OCI-LY1 (cell line): ENCODE results near the gene CENPT.

Source experiments
- H2AFZ ChIP-seq: fragments of 200-600 bp; sonication (generic), shearing (Covaris generic); 2 replicates; pipeline ENCODE4 v1.6.0; 2014; ENCODE audit warnings: antibody characterized with exemption, mild to moderate bottlenecking, low read length
- H3F3A ChIP-seq: fragments of 200-600 bp; sonication (generic), shearing (Covaris generic); 2 replicates; pipeline ENCODE4 v1.6.0; 2014; ENCODE audit warnings: mild to moderate bottlenecking, antibody characterized with exemption, low read length, moderate library complexity; ENCODE audit not compliant: insufficient read depth
- H3K27ac ChIP-seq: fragments of 200-600 bp; sonication (generic); 2 replicates; pipeline ENCODE4 v1.5.1; 2014; ENCODE audit warnings: low read length, mixed run types, mild to moderate bottlenecking, low read depth; ENCODE audit not compliant: poor library complexity, severe bottlenecking
- H3K27me3 ChIP-seq: fragments of 200-600 bp; sonication (generic); 2 replicates; pipeline ENCODE4 v1.6.0; 2014; ENCODE audit warnings: antibody characterized with exemption, mild to moderate bottlenecking, low read length, moderate library complexity; ENCODE audit not compliant: insufficient read depth
- H3K36me3 ChIP-seq: fragments of 200-600 bp; sonication (generic); 2 replicates; pipeline ENCODE4 v1.6.1; 2014; ENCODE audit warnings: mild to moderate bottlenecking, antibody characterized with exemption, low read length, moderate library complexity, mixed read lengths; ENCODE audit not compliant: insufficient read depth
- H3K4me1 ChIP-seq: fragments of 200-600 bp; sonication (generic); 2 replicates; pipeline ENCODE4 v1.5.1; 2014; ENCODE audit warnings: mild to moderate bottlenecking, low read length, moderate library complexity; ENCODE audit not compliant: insufficient read depth, severe bottlenecking
- H3K4me2 ChIP-seq: fragments of 200-600 bp; sonication (generic), shearing (Covaris generic); 2 replicates; pipeline ENCODE4 v1.6.1; 2014; ENCODE audit warnings: low read length
- H3K4me3 ChIP-seq: fragments of 200-600 bp; sonication (generic); 2 replicates; pipeline ENCODE4 v1.5.1; 2014; ENCODE audit warnings: low read length, low read depth, mild to moderate bottlenecking, mixed read lengths; ENCODE audit not compliant: poor library complexity, severe bottlenecking
- H3K79me2 ChIP-seq: fragments of 200-600 bp; shearing (Covaris generic); 2 replicates; pipeline ENCODE4 v1.6.1; 2016; ENCODE audit warnings: mixed run types, low read length, mixed read lengths; ENCODE audit not compliant: insufficient read depth
- H3K9ac ChIP-seq: fragments of 200-600 bp; sonication (generic), shearing (Covaris generic); 2 replicates; pipeline ENCODE4 v1.6.1; 2014; ENCODE audit warnings: mild to moderate bottlenecking, low read length, mixed read lengths
- H3K9me2 ChIP-seq: fragments of 200-600 bp; sonication (generic), shearing (Covaris generic); 2 replicates; pipeline ENCODE4 v1.6.1; 2014; ENCODE audit warnings: low read depth, mild to moderate bottlenecking, low read length, mixed read lengths
- H3K9me3 ChIP-seq: fragments of 200-600 bp; shearing (Covaris generic); 2 replicates; pipeline ENCODE4 v1.6.1; 2014; ENCODE audit warnings: low read length, mixed read lengths
- H4K20me1 ChIP-seq: fragments of 200-600 bp; sonication (generic), shearing (Covaris generic); 2 replicates; pipeline ENCODE4 v1.6.0; 2016; ENCODE audit warnings: mild to moderate bottlenecking, low read length; ENCODE audit not compliant: insufficient read depth
- EZH2 ChIP-seq: fragments of 200-600 bp; sonication (generic), shearing (Covaris generic); IDR thresholded peaks from 2 replicates; pipeline ENCODE4 v1.8.0; 2017; ENCODE audit warnings: borderline replicate concordance, mixed run types, mild to moderate bottlenecking, antibody characterized with exemption, low read length, moderate library complexity, mixed read lengths
- TF ChIP-seq, protein P1 (sequence below): fragments of 200-600 bp; sonication (generic), shearing (Covaris generic); IDR thresholded peaks from 2 replicates; pipeline ENCODE4 v1.5.1; 2017; ENCODE audit warnings: mild to moderate bottlenecking, antibody characterized with exemption, low read length, moderate library complexity, mixed read lengths

Gene CENPT

GRCh38 chr16:67842509-67843342, 4.8 kb downstream of the CENPT start:
- Histone ChIP-seq H4K20me1 (no peaks in the 10 kb centered on the region), H3K9ac (peak overlapping the region; percentile 90), H3K4me3 (peak overlapping the region; percentile 95), H3K36me3 (no peaks in the 10 kb centered on the region; the same call in 1 of the 2 replicates), H3F3A (no peaks in the 10 kb centered on the region), H3K4me1 (peaks cover 44% of the 10 kb centered on the region), H2AFZ (no peak overlapping the region), H3K27me3 (no peaks in the 10 kb centered on the region), H3K79me2 (peaks cover 7% of the 10 kb centered on the region), H3K9me2 (no peaks in the 10 kb centered on the region), H3K4me2 (peak overlapping the region; percentile 92), H3K27ac (peak overlapping the region; percentile 87), H3K9me3 (no peaks in the 10 kb centered on the region)
- TF ChIP-seq, protein P1, sequence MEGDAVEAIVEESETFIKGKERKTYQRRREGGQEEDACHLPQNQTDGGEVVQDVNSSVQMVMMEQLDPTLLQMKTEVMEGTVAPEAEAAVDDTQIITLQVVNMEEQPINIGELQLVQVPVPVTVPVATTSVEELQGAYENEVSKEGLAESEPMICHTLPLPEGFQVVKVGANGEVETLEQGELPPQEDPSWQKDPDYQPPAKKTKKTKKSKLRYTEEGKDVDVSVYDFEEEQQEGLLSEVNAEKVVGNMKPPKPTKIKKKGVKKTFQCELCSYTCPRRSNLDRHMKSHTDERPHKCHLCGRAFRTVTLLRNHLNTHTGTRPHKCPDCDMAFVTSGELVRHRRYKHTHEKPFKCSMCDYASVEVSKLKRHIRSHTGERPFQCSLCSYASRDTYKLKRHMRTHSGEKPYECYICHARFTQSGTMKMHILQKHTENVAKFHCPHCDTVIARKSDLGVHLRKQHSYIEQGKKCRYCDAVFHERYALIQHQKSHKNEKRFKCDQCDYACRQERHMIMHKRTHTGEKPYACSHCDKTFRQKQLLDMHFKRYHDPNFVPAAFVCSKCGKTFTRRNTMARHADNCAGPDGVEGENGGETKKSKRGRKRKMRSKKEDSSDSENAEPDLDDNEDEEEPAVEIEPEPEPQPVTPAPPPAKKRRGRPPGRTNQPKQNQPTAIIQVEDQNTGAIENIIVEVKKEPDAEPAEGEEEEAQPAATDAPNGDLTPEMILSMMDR, result peak; percentile 59
- TF ChIP-seq EZH2, result no peak

- H3K27ac ChIP-seq, result peak within 1 kb of the TSS; percentile 87
- H3K27me3 ChIP-seq, result no peaks in the 10 kb centered on the region
- TF ChIP-seq EZH2, result no peak
- TF ChIP-seq, protein P1, result peak; percentile 64
Observed at GRCh38 chr16:67841816-67842508, 5.5 kb downstream of the CENPT start, which contains the start of gene THAP11. THAP11 (plus strand) TSS chr16:67842320; CDS start chr16:67842555, 235 bp downstream.

DNA sequence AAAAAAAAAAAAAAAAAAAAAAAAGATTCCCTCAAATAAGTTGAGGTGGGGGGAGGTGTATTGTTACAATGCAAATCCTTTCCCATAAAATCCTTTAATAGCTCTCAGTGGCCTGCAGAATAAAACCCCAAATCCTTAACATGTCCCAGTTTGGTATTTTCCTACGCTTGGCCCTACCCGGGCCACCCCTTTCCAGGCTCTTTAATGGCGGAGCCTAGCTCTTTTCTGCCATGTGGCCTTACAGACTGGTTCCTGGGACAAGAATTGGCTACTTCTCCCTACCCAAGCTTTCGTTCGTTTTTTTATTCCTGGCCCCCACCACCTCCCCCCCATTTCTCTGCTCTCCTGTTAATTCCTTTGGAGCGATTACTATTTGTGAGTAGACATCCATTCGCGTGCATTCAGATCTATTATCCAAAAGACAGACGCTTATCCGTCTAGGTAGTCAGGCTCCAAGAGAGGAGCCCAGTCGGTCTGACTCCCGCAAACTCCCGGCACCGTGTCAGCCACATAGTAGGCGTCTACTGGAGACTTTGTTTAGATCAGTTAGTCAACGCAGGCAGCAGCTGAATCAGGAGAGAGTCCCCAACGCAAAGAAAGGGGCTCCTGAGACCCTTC, 6.2 kb downstream of the CENPT start:
- H3F3A ChIP-seq, result no peaks in the 10 kb centered on the region
- no peaks in the 10 kb centered on the region for H4K20me1 ChIP-seq
- peak overlapping the region; percentile 95 for H3K4me3 ChIP-seq
- H3K9me2 ChIP-seq, result no peaks in the 10 kb centered on the region
- H3K27ac ChIP-seq, result peak overlapping the region; percentile 82
- no peaks in the 10 kb centered on the region; the same call in 1 of the 2 replicates for H3K36me3 ChIP-seq
- H3K4me2 ChIP-seq, result peak overlapping the region; percentile 92
- H3K79me2 ChIP-seq, result no peaks in the 10 kb centered on the region
- no peaks in the 10 kb centered on the region for H3K9me3 ChIP-seq
- no peaks in the 10 kb centered on the region for H3K27me3 ChIP-seq
- peak overlapping the region; percentile 90 for H3K9ac ChIP-seq
- TF ChIP-seq, protein P1, result no peak
- no peak for TF ChIP-seq EZH2
- H2AFZ ChIP-seq, result peak overlapping the region; percentile 57; the same call in 1 of the 2 replicates
- H3K4me1 ChIP-seq, result peaks cover 41% of the 10 kb centered on the region

More at GRCh38 chr16:67841816-67842508, 5.5 kb downstream of the CENPT start, which contains the start of gene THAP11:
- no peaks in the 10 kb centered on the region for H3K79me2 ChIP-seq
- peak within 1 kb of the TSS; percentile 95 for H3K4me3 ChIP-seq
- peaks cover 42% of the 10 kb centered on the region for H3K4me1 ChIP-seq
- H4K20me1 ChIP-seq, result no peaks in the 10 kb centered on the region
- peak within 1 kb of the TSS; percentile 57; the same call in 1 of the 2 replicates for H2AFZ ChIP-seq
- peak within 1 kb of the TSS; percentile 92 for H3K4me2 ChIP-seq
- no peaks in the 10 kb centered on the region for H3K9me2 ChIP-seq
- no peaks in the 10 kb centered on the region for H3F3A ChIP-seq
- H3K9ac ChIP-seq, result peak within 1 kb of the TSS; percentile 90
- H3K9me3 ChIP-seq, result no peaks in the 10 kb centered on the region
- H3K36me3 ChIP-seq, result no peaks in the 10 kb centered on the region; the same call in 1 of the 2 replicates
